Smooth muscle cell (in vitro differentiated cells): ENCODE data around the gene EEFSEC. TPM values are rescaled to one million over a fixed set of nuclear protein-coding genes. Genes with fewer than 3 reads are reported as not detected.

Experiments
- DNase-seq: peaks from one replicate; lab custom pipeline; 2025; ENCODE audit not compliant: unreplicated experiment; lab: John Stamatoyannopoulos, UW
- H2AFZ ChIP-seq: fragments of 200-600 bp; sonication (generic); 2 replicates; pipeline ENCODE4 v1.6.0; 2016; ENCODE audit warnings: antibody characterized with exemption, low read depth, mild to moderate bottlenecking
- H3F3A ChIP-seq: fragments of 200-600 bp; sonication (generic); 2 replicates; pipeline ENCODE4 v1.6.0; 2017; ENCODE audit warnings: antibody characterized with exemption, low read depth
- H3K27ac ChIP-seq: fragments of 200-600 bp; sonication (generic); 2 replicates; pipeline ENCODE4 v1.5.1; 2016; ENCODE audit warnings: low read depth, mild to moderate bottlenecking
- H3K27me3 ChIP-seq: fragments of 200-600 bp; sonication (generic); 2 replicates; pipeline ENCODE4 v1.6.1; 2016; ENCODE audit warnings: low read depth, mild to moderate bottlenecking
- H3K36me3 ChIP-seq: fragments of 200-600 bp; sonication (generic); 2 replicates; pipeline ENCODE4 v1.5.1; 2016; ENCODE audit warnings: low read depth
- H3K4me1 ChIP-seq: fragments of 200-600 bp; sonication (generic); 2 replicates; pipeline ENCODE4 v1.5.1; 2016; ENCODE audit warnings: low read depth
- H3K4me2 ChIP-seq: fragments of 200-600 bp; sonication (generic); 2 replicates; pipeline ENCODE4 v1.6.0; 2016; ENCODE audit warnings: mild to moderate bottlenecking
- H3K4me3 ChIP-seq: fragments of 200-600 bp; sonication (generic); 2 replicates; pipeline ENCODE4 v1.5.1; 2016; ENCODE audit warnings: mild to moderate bottlenecking
- H3K79me2 ChIP-seq: fragments of 200-600 bp; sonication (generic); 2 replicates; pipeline ENCODE4 v1.6.0; 2016; ENCODE audit warnings: low read depth, mild to moderate bottlenecking
- H3K9ac ChIP-seq: fragments of 200-600 bp; sonication (generic); 2 replicates; pipeline ENCODE4 v1.6.0; 2016; ENCODE audit warnings: low read depth
- H3K9me3 ChIP-seq: fragments of 200-600 bp; sonication (generic); replicated peaks from 2 replicates; pipeline ENCODE4 v1.5.1; 2016; ENCODE audit warnings: low read depth
- H4K20me1 ChIP-seq: fragments of 200-600 bp; sonication (generic); 2 replicates; pipeline ENCODE4 v1.6.0; 2016; ENCODE audit warnings: low read depth
- CTCF ChIP-seq: fragments of 200-600 bp; sonication (generic); IDR thresholded peaks from 2 replicates; pipeline ENCODE4 v1.5.1; 2017; ENCODE audit warnings: borderline replicate concordance, mild to moderate bottlenecking, antibody characterized with exemption; ENCODE audit not compliant: insufficient read depth, poor library complexity, severe bottlenecking
- WGBS: methylation state at CpG from one replicate; pipeline ENCODE4 v1.1.7; 2016; ENCODE audit warnings: low lambda C conversion rate; 5-methylcytosine and 5-hydroxymethylcytosine counted together
- polyA plus RNA-seq: library from polyadenylated mRNA; unstranded; fragments of >200 nt; fragmentation: Nextera tagmentation; extraction: Ambion mirVana; gene quantifications from 2 replicates; pipeline ENCODE4 v1.2.1, GENCODE V29; 2016
- total RNA-seq: library from RNA; depleted of rRNA; stranded (reverse); fragments of >200 nt; gene quantifications from 2 replicates; pipeline ENCODE4 v1.2.3, GENCODE V29; 2014

Gene EEFSEC
- total and polyA plus RNA-seq, 2 experiments from 2014 or later: 12.4 to 17.1 TPM

GRCh38 chr3:128194843-128195242, 41.6 kb downstream of the EEFSEC start:
- Histone ChIP-seq H3K79me2 (no peaks in the 10 kb centered on the region), H3K27ac (peak overlapping the region; percentile 12), H3K9ac (no peak overlapping the region), H3K27me3 (no peaks in the 10 kb centered on the region), H4K20me1 (peaks cover 7% of the 10 kb centered on the region), H3K4me2 (peak overlapping the region; percentile 48), H2AFZ (no peak overlapping the region), H3K4me3 (no peak overlapping the region), H3F3A (no peaks in the 10 kb centered on the region), H3K4me1 (peaks cover 11% of the 10 kb centered on the region), H3K9me3 (no peaks in the 10 kb centered on the region), H3K36me3 (no peaks in the 10 kb centered on the region)
- no peak for DNase-seq
- 32% methylated on average over 4 of the region's 4 CpGs for WGBS
- no peak for TF ChIP-seq CTCF

- 44% methylated on average over 5 of the region's 5 CpGs for WGBS
- Histone ChIP-seq H3K27ac (peak overlapping the region; percentile 12), H3K4me3 (no peak overlapping the region), H4K20me1 (peaks cover 7% of the 10 kb centered on the region), H3K27me3 (no peaks in the 10 kb centered on the region), H2AFZ (no peak overlapping the region), H3F3A (no peaks in the 10 kb centered on the region), H3K36me3 (no peaks in the 10 kb centered on the region), H3K4me1 (peaks cover 11% of the 10 kb centered on the region), H3K4me2 (peak overlapping the region; percentile 48), H3K79me2 (no peaks in the 10 kb centered on the region), H3K9ac (no peak overlapping the region), H3K9me3 (no peaks in the 10 kb centered on the region)
- TF ChIP-seq CTCF: no peak
- DNase-seq: no peak
Measured at GRCh38 chr3:128195369-128195768, 42.1 kb downstream of the EEFSEC start.

- H2AFZ ChIP-seq: no peak overlapping the region
- no peak overlapping the region for H3K27ac ChIP-seq
- no peak overlapping the region for H3K9ac ChIP-seq
- 73% methylated on average over 6 of the region's 6 CpGs for WGBS
- H3K4me1 ChIP-seq: peaks cover 11% of the 10 kb centered on the region
- H3K9me3 ChIP-seq: no peaks in the 10 kb centered on the region
- H3K4me3 ChIP-seq: no peak overlapping the region
- DNase-seq: no peak
- no peaks in the 10 kb centered on the region for H3K27me3 ChIP-seq
- TF ChIP-seq CTCF: no peak
- no peak overlapping the region for H3K4me2 ChIP-seq
- no peaks in the 10 kb centered on the region for H3K36me3 ChIP-seq
- no peaks in the 10 kb centered on the region for H3F3A ChIP-seq
- H4K20me1 ChIP-seq: peaks cover 5% of the 10 kb centered on the region
- H3K79me2 ChIP-seq: no peaks in the 10 kb centered on the region
Measured at GRCh38 chr3:128195802-128196201, 42.5 kb downstream of the EEFSEC start.

- H3K4me3 ChIP-seq: no peak overlapping the region
- TF ChIP-seq CTCF: no peak
- WGBS: 73% methylated on average over 4 of the region's 4 CpGs
Measured at GRCh38 chr3:128196647-128197046, 43.4 kb downstream of the EEFSEC start.

More at GRCh38 chr3:128196647-128197046, 43.4 kb downstream of the EEFSEC start:
- Histone ChIP-seq H4K20me1 (peaks cover 3% of the 10 kb centered on the region), H3K4me2 (no peak overlapping the region), H2AFZ (no peak overlapping the region), H3K9ac (no peak overlapping the region), H3K27ac (no peak overlapping the region), H3F3A (no peaks in the 10 kb centered on the region), H3K9me3 (no peaks in the 10 kb centered on the region), H3K36me3 (no peaks in the 10 kb centered on the region), H3K79me2 (no peaks in the 10 kb centered on the region), H3K4me1 (peaks cover 11% of the 10 kb centered on the region), H3K27me3 (no peaks in the 10 kb centered on the region)
- DNase-seq: no peak
